GM18907 (cell line): ENCODE data around the gene OR51B4.
"Not testable (repeated sequence)": the region's sequence is repeated elsewhere in the genome, so short reads cannot be mapped to it uniquely, and the experiment has no call there.

Experiments
- ATAC-seq: cut with Tn5 transposase; IDR thresholded peaks from one replicate; pipeline ENCODE4 v1.9.1; 2021; ENCODE audit warnings: mild to moderate bottlenecking, moderate library complexity; ENCODE audit not compliant: unreplicated experiment

Gene OR51B4

GRCh38 chr11:5275369-5276110, 26.2 kb downstream of the OR51B4 start:
- no peak for ATAC-seq

DNA sequence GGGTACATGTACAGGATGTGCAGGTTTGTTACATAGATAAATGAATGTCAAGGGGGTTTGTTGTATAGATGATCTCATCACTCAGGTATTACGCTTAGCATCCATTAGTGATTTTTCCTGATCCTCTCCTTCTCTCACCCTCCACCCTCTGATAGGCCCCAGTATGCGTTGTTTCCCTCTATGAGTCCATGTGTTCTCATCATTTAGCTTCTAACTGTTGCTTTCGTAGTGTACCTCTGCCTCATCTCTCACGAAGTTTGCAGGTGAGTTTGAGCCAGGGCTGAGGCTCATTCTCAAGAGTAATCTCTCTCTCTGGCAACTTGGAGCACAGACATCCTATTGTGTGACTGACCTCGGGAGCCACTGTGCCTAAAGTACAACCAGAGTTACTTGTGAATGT, 27.4 kb downstream of the OR51B4 start:
- ATAC-seq = no peak

DNA sequence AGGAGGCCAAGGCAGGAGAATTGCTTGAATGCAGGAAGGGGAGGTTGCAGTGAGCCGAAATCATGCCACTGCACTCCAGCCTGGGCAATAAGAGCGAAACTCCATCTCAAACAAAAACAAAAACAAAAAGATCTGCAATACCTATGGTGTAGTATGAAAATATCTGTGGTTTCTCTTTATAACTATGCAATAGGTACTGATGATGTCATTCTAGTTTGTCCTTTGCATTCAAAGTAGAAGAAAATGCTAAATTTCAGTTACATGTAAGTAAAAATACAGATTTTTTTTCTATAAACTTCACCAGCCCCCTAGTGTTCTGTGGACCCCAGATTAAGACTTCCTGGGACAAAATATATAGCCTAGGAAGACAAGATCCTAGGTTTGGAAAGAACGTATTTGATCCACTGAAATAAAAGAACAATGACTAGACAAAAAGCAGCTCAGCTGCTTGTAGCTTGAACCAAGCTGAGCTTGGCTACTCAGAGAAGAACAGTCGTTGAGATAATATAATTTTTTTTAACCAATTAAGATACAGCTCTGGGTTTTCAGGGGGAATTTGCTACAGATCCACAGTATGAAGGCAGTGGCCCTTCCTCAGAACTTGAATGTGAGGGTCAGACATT, 29.2 kb downstream of the OR51B4 start:
- ATAC-seq = no peak

DNA sequence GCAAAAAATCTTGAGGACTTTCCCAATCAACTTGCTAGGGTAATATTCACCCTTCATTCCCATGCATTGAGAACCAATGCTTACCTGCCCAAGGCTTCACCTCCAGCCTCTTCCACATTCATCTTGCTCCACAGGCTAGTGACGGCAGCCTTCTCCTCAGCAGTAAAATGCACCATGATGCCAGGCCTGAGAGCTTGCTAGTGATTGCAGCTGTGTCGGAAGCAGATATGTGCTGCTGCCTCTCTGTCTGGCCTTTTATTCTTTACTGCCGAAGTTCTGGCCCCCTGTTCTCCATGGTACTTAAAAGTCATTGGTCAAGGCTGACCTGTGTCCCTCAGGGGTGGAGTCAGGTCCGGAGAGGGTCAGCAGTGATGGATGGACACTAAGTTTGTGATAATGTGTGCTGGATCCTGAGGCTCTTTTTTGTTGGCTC, 32.0 kb downstream of the OR51B4 start, which contains the start of gene HBE1:
HBE1 (minus strand) TSS at position 231 of the 433 bp plus-strand sequence; CDS start at position 176, 55 bp downstream.
- no peak for ATAC-seq

GRCh38 chr11:5267033-5267563, 34.6 kb downstream of the OR51B4 start:
- no peak for ATAC-seq

- ATAC-seq = no peak
Measured at GRCh38 chr11:5266609-5267008, 35.1 kb downstream of the OR51B4 start.

DNA sequence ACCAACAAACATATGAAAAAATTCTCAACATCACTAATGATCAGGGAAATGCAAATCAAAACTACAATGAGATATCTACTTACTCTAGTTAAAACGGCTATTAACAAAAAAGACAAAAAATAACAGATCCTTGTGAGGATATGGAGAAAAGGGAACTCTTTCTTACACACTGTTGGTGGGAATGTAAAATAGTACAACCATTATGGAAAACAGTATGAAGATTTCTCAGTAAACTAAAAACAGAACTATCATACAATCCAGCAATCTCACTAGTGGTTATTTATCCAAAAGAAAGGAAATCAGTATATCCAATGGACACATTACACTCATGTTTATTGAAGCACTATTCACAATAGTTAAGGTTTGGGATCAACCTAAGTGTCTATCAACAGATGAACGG, 35.9 kb downstream of the OR51B4 start:
- ATAC-seq = no peak

DNA sequence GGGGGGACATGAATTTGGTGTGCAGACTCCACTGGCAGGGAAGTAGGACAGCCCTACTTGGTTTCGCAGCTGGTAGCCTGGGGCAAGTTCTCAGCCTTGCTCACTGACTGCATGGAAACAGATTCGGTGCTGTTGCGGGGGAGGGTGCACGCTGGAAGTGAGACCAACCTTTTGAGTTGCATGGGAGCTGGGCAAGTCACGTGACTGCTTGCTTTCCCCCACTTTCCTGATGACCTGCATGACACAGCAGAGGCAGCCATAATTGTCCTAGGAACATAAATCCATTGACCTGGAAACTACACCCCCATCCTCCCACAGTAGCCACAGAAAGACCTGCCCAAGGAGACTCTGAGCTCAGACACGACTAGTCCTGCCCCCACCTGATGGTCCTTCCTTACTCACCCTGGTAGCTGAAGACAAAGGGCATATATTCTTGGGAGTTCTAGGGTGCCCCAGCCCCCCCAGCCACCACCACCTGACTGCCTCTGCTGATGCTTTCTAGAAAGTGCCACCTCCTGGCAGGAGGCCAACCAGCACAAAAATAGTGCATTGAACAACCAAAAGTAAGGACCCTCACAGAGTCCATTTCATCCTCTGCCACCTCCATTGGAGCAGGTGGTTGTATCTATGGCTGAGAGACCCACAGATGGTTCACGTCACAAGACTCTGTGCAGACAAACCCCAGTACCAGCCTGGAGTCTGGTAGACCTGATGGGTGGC, 43.0 kb downstream of the OR51B4 start:
- no peak for ATAC-seq

- ATAC-seq = no peak
Measured at GRCh38 chr11:5257296-5257695, 44.5 kb downstream of the OR51B4 start.

DNA sequence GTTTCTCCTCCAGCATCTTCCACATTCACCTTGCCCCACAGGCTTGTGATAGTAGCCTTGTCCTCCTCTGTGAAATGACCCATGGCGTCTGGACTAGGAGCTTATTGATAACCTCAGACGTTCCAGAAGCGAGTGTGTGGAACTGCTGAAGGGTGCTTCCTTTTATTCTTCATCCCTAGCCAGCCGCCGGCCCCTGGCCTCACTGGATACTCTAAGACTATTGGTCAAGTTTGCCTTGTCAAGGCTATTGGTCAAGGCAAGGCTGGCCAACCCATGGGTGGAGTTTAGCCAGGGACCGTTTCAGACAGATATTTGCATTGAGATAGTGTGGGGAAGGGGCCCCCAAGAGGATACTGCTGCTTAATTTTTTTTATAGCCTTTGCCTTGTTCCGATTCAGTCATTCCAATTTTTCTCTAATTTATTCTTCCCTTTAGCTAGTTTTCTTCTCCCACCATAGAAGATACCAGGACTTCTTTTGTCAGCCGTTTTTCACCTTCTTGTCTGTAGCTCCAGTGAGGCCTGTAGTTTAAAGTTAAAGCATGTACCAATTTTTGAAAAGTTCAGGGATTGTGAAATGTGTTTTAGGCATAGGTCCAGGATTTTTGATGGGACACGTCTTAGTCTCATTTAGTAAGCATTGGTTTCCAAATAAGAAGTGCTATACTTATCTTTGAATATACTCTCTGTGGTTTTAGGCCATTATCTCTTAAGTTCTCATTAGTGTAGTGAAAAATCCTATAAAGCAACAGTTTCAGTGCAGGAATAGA, 46.9 kb downstream of the OR51B4 start, which contains the start of gene HBG2:
HBG2 (minus strand) TSS at position 136 of the 768 bp plus-strand sequence; CDS start at position 83, 53 bp downstream.
- not testable (repeated sequence) for ATAC-seq

DNA sequence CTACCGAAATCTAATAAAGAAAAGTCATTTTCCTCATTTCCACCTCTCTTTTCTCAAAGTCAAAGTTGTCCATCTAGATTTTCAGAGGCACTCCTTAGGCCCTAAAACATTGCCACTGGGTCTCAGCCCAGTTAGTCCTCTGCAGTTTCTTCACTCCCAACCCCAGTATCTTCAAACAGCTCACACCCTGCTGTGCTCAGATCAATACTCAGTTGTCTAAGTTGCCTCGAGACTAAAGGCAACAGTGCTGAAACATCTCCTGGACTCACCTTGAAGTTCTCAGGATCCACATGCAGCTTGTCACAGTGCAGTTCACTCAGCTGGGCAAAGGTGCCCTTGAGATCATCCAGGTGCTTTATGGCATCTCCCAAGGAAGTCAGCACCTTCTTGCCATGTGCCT, 47.7 kb downstream of the OR51B4 start:
- ATAC-seq = not testable (repeated sequence)

GRCh38 chr11:5253440-5253839, 48.3 kb downstream of the OR51B4 start:
- ATAC-seq = not testable (repeated sequence)

- ATAC-seq = no peak
Measured at GRCh38 chr11:5252919-5253265, 48.9 kb downstream of the OR51B4 start.

DNA sequence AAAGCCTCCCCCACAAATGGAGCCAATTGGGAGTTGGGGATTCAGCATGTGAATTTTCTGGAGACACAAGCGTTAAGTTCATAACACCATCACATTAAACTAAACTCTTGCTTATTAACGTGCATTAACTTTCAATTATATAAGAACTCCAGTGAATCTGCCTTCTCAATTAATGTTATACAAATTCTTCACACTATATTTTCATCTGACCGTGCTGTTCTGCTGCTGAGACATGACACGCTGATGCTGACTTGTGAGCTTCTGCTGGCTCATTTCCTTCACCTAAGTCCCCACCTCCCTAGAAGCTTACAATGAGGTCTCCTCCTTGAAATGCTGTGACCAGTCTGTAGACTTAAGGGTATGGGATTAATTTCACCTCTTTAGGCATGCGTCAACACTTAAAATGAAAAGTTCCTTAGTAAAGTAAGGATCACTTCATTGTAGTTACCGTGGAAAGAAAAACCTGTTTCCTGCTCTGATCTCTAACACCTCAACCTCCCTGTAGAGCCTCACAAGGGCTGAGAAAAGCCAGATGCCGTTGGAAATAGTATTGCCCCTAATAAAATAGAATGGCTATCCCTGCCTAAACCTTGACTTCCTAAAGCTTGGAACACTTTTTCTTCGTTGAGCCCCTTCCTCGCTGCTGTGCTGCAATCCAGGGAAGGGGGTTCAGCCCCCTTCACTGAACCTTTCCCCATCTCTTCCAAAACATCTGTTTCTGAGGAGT, 49.4 kb downstream of the OR51B4 start:
- no peak for ATAC-seq

GRCh38 chr11:5251746-5252145, 50.0 kb downstream of the OR51B4 start:
- ATAC-seq = no peak
